ENCODE results near the gene SLC38A3.

Gene SLC38A3

GRCh38 chr3:50169232-50169832, 35.7 kb upstream of the SLC38A3 start:
- DNase-seq: no peak

- DNase-seq: no peak
Measured at GRCh38 chr3:50169858-50170257, 35.2 kb upstream of the SLC38A3 start.

GRCh38 chr3:50170689-50171088, 34.4 kb upstream of the SLC38A3 start:
- no peak for DNase-seq

GRCh38 chr3:50171540-50172301, 33.4 kb upstream of the SLC38A3 start:
- no peak for DNase-seq

- no peak for DNase-seq
Measured at GRCh38 chr3:50172626-50173220, 32.3 kb upstream of the SLC38A3 start.

- DNase-seq: no peak
Measured at GRCh38 chr3:50173685-50174516, 31.2 kb upstream of the SLC38A3 start.

GRCh38 chr3:50174517-50174895, 30.6 kb upstream of the SLC38A3 start:
- DNase-seq: no peak

GRCh38 chr3:50174947-50175524, 30.0 kb upstream of the SLC38A3 start:
- DNase-seq: no peak

GRCh38 chr3:50177346-50177745, 27.7 kb upstream of the SLC38A3 start:
- no peak for DNase-seq

- no peak for DNase-seq
Measured at GRCh38 chr3:50179710-50180109, 25.4 kb upstream of the SLC38A3 start.

- no peak for DNase-seq
Measured at GRCh38 chr3:50181985-50182384, 23.1 kb upstream of the SLC38A3 start.

- no peak for DNase-seq
Measured at GRCh38 chr3:50182533-50183099, 22.5 kb upstream of the SLC38A3 start.

- DNase-seq: no peak
Measured at GRCh38 chr3:50183755-50184154, 21.3 kb upstream of the SLC38A3 start.

GRCh38 chr3:50184242-50184978, 20.7 kb upstream of the SLC38A3 start:
- DNase-seq: no peak

GRCh38 chr3:50185230-50185629, 19.8 kb upstream of the SLC38A3 start:
- no peak for DNase-seq

- no peak for DNase-seq
Measured at GRCh38 chr3:50186096-50186495, 19.0 kb upstream of the SLC38A3 start.

- no peak for DNase-seq
Measured at GRCh38 chr3:50187750-50188149, 17.3 kb upstream of the SLC38A3 start.

- no peak for DNase-seq
Measured at GRCh38 chr3:50189274-50189673, 15.8 kb upstream of the SLC38A3 start.

GRCh38 chr3:50189989-50190388, 15.1 kb upstream of the SLC38A3 start:
- no peak for DNase-seq

- no peak for DNase-seq
Measured at GRCh38 chr3:50190936-50191660, 14.0 kb upstream of the SLC38A3 start, which contains the start of gene GNAT1. Gene GNAT1 (plus strand): TSS chr3:50191610. CDS start chr3:50191726, 116 bp downstream.

GRCh38 chr3:50192124-50192523, 12.9 kb upstream of the SLC38A3 start:
- DNase-seq: no peak
